Adrenal gland (tissue), 12 donors: ENCODE measurements around the gene SIGLEC9. TPM values are rescaled to one million over a fixed set of nuclear protein-coding genes. Genes with fewer than 3 reads are reported as not detected.
"Not testable (repeated sequence)": the region's sequence is repeated elsewhere in the genome, so short reads cannot be mapped to it uniquely, and the experiment has no call there.

Experiments
- DNase-seq, 7 donors: peaks; one replicate each; pipeline ENCODE4 v3.0.0-alpha.2; 2019 to 2020
- H3K27ac ChIP-seq, 5 donors: fragments of 200-600 bp; sonication (generic) in 4 of 5; 1 replicate in 3 of 5; 2 replicates in 2 of 5; pipeline versions ENCODE4 v1.5.1 to v1.8.0; 2016 to 2020; ENCODE audit warnings: mild to moderate bottlenecking in 1 of 5
- H3K27me3 ChIP-seq: fragments of 200-600 bp; 2 replicates; pipeline ENCODE4 v1.8.0; 2021
- H3K36me3 ChIP-seq, 2 donors: fragments of 200-600 bp; replicated peaks in 1 of 2; 1 replicate in 1 of 2; 2 replicates in 1 of 2; pipeline versions ENCODE4 v1.5.1 to v1.8.0; 2018 to 2022
- H3K4me1 ChIP-seq, 2 donors: fragments of 200-600 bp; replicated peaks in 1 of 2; 1 replicate in 1 of 2; 2 replicates in 1 of 2; pipeline versions ENCODE4 v1.5.1 to v1.8.0; 2018 to 2021
- H3K4me3 ChIP-seq, 4 donors: fragments of 200-600 bp; sonication (generic) in 3 of 4; one replicate each; pipeline ENCODE4 v1.5.1; 2016 to 2018
- H3K9me3 ChIP-seq, 3 donors: fragments of 200-600 bp; sonication (generic) in 1 of 3; replicated peaks in 1 of 3; 1 replicate in 2 of 3; 2 replicates in 1 of 3; pipeline versions ENCODE4 v1.5.1 to v1.8.0; 2016 to 2021
- CTCF ChIP-seq, 6 experiments: fragments of 450-650 bp in 4 of 6; fragments of 200-600 bp in 2 of 6; sonication (generic) in 1 of 6; IDR thresholded peaks; 1 replicate in 5 of 6; 2 replicates in 1 of 6; pipeline versions ENCODE4 v1.5.1 to v1.8.0; 2016 to 2021; ENCODE audit warnings: antibody characterized with exemption in 6 of 6, mild to moderate bottlenecking in 2 of 6, moderate library complexity in 1 of 6
- POLR2A ChIP-seq, 2 donors: fragments of 450-650 bp; IDR thresholded peaks; one replicate each; pipeline ENCODE4 v1.6.1; 2017; ENCODE audit warnings: antibody characterized with exemption in 2 of 2, mild to moderate bottlenecking in 2 of 2, moderate library complexity in 1 of 2
- WGBS, 4 donors: extraction: QIAGEN DNeasy Blood & Tissue Kit in 2 of 4; methylation state at CpG; one replicate each; pipeline versions ENCODE4 v1.1.5 to v1.1.7; 2013 to 2017; 5-methylcytosine and 5-hydroxymethylcytosine counted together
- intact Hi-C, 2 donors: fragments of 100-400 bp; cut with DNase I; formaldehyde crosslinking; loops; one replicate each; pipeline versions ENCODE4 v1.14.1 to v1.15.0; 2022 to 2023
- polyA plus RNA-seq, 3 donors: library from polyadenylated mRNA; stranded (reverse); fragments of 200-250 nt in 2 of 3; fragments of 350-450 nt in 1 of 3; fragmentation: Illumina TruSeq in 1 of 3; extraction: RNeasy Lipid Tissue Mini Kit (QIAGEN cat#74804) in 1 of 3; gene quantifications; one replicate each; pipeline ENCODE4 v1.2.3, GENCODE V29; 2013 to 2014
- total RNA-seq, 9 donors: library from RNA; depleted of rRNA in 4 of 9; stranded (reverse); fragments of >200 nt in 4 of 9; fragments of 120-200 nt in 1 of 9; fragmentation: NEBNext Ultra II Directional in 1 of 9; extraction: Animal tissue kit (Norgen Biotek cat#: 25700) in 1 of 9; gene quantifications; one replicate each; pipeline versions ENCODE4 v1.1.0 to v1.2.4, GENCODE V29; 2013 to 2023
- donor health status: healthy with polysubstance abuse.
- donor health status: Bipolar disorder and iron deficiency.
- donor health status: DM: yes; HTN: yes; CAD: no.
- donor health status: DM: no; HTN: no; CAD: no.
- donor health status: DM: no; HTN: no; CAD: no.
- donor health status: DM: yes; HTN: yes; CAD: no.

SIGLEC9 gene
- total and polyA plus RNA-seq, 12 donors, result 1.5 to 29.7 (median 9.9) TPM

DNA sequence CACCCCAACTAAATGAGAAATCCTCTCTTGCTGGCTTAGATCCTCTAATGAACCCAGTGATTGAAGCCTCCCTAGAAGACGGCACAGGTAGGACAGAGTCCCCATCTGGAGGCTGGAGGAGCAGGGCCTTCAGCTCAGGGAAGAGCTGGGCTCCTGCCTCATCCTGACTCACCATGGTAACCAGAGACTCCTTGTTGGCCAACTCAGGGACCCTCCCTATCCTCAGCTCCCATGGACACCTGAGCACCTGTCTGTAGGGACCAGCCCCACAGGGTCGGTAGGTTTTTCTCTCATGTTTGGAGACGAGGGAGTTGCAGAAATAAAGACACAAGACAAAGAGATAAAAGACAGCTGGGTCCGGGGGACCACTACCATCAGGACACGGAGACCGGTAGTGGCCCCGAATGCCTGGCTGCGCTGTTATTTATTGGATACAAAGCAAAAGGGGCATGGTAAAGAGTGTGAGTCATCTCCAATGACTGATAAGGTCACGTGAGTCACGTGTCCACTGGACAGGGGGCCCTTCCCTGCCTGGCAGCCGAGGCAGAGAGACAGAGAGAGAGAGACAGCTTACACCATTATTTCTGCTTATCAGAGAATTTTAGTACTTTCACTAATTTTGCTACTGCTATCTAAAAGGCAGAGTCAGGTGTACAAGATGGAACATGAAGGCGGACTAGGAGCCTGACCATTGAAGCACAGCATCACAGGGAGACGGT is 44.0 kb downstream of the SIGLEC9 start:
- Histone ChIP-seq H3K27me3 (no peaks in the 10 kb centered on the region), H3K9me3 (no peaks in the 10 kb centered on the region), H3K27ac (no peak overlapping the region), H3K4me3 (no peak overlapping the region), H3K36me3 (no peaks in the 10 kb centered on the region), H3K4me1 (no peaks in the 10 kb centered on the region)
- TF ChIP-seq POLR2A (IDR thresholded peaks at IDR 0.05) (no peak), CTCF (IDR thresholded peaks at IDR 0.05) (no peak)
- 48 to 65% (median 55%) methylated on average over 13 of the region's 13 CpGs for whole genome bisulfite sequencing, 4 donors
- intact Hi-C loops, result no loop called here
- peak in 1 of 7 donors; percentile 5 for DNase-seq

GRCh38 chr19:51169283-51169918 is 44.7 kb downstream of the SIGLEC9 start:
- H3K27ac ChIP-seq, H3K27me3 ChIP-seq, intact Hi-C loops, H3K4me1 ChIP-seq, H3K9me3 ChIP-seq, H3K4me3 ChIP-seq, H3K36me3 ChIP-seq: not testable (repeated sequence)
- peak; percentile 57 to 90 (median 83) for DNase-seq
- TF ChIP-seq CTCF (IDR thresholded peaks at IDR 0.05), result peak; percentile 71 to 85 (median 82)
- WGBS, 4 donors, result 8 to 9% (median 9%) methylated on average over 10 to 11 of the region's 11 CpGs

GRCh38 chr19:51172223-51172622 is 47.5 kb downstream of the SIGLEC9 start:
- intact Hi-C loops, result loop anchor here in 1 of 2 donors (10.0 kb wide), 1 partner anchor 147 kb away; the partner anchor contains the start of gene KLK11
- Histone ChIP-seq H3K9me3 (no peaks in the 10 kb centered on the region), H3K4me3 (no peak overlapping the region), H3K27me3 (no peaks in the 10 kb centered on the region), H3K27ac (no peak overlapping the region), H3K4me1 (no peaks in the 10 kb centered on the region), H3K36me3 (no peaks in the 10 kb centered on the region)
- DNase-seq, result peak in 1 of 7 donors; percentile 19
- no peak for TF ChIP-seq CTCF (IDR thresholded peaks at IDR 0.05)
- TF ChIP-seq POLR2A (IDR thresholded peaks at IDR 0.05), result no peak
- WGBS, 4 donors, result 76 to 100% (median 81%) methylated on average over 1 to 2 of the region's 2 CpGs

GRCh38 chr19:51173681-51174080 is 49.0 kb downstream of the SIGLEC9 start:
- intact Hi-C loops, result loop anchor here in 1 of 2 donors (10.0 kb wide), 1 partner anchor 149 kb away; the partner anchor contains the start of gene KLK11
- no peaks in the 10 kb centered on the region for H3K4me1 ChIP-seq
- H3K27me3 ChIP-seq, result no peaks in the 10 kb centered on the region
- no peak for TF ChIP-seq POLR2A (IDR thresholded peaks at IDR 0.05)
- no peak for TF ChIP-seq CTCF (IDR thresholded peaks at IDR 0.05)
- whole genome bisulfite sequencing, 4 donors, result 70 to 81% (median 75%) methylated on average over 5 of the region's 5 CpGs
- H3K27ac ChIP-seq, result no peak overlapping the region
- no peak overlapping the region for H3K4me3 ChIP-seq
- no peaks in the 10 kb centered on the region for H3K36me3 ChIP-seq
- DNase-seq, result no peak
- no peaks in the 10 kb centered on the region for H3K9me3 ChIP-seq
